ENCODE measurements around the gene USP2.
"Not testable (repeated sequence)": the region's sequence is repeated elsewhere in the genome, so short reads cannot be mapped to it uniquely, and the experiment has no call there.

The USP2 gene

GRCh38 chr11:119412072-119412471 is 30.6 kb upstream of the USP2 start:
- no peak for DNase-seq

GRCh38 chr11:119410501-119410900 is 29.0 kb upstream of the USP2 start:
- DNase-seq, result no peak

- DNase-seq, result no peak
These were observed 28.2 kb upstream of the USP2 start for GRCh38 chr11:119409731-119410130.

- peak; percentile 52 for DNase-seq
These were observed 24.5 kb upstream of the USP2 start for GRCh38 chr11:119406005-119406404.

- not testable (repeated sequence) for DNase-seq
These were observed 24.0 kb upstream of the USP2 start for GRCh38 chr11:119405448-119405847.

- peak; percentile 57 for DNase-seq
These were observed 23.4 kb upstream of the USP2 start for GRCh38 chr11:119404872-119405271.

- peak; percentile 63 for DNase-seq
These were observed 21.5 kb upstream of the USP2 start for GRCh38 chr11:119403021-119403420.

GRCh38 chr11:119402470-119402869 is 21.0 kb upstream of the USP2 start:
- no peak for DNase-seq

GRCh38 chr11:119400860-119401259 is 19.4 kb upstream of the USP2 start:
- no peak for DNase-seq

GRCh38 chr11:119397740-119398139 is 16.2 kb upstream of the USP2 start:
- DNase-seq, result no peak

GRCh38 chr11:119396835-119397234 is 15.3 kb upstream of the USP2 start:
- DNase-seq, result no peak

- DNase-seq, result no peak
These were observed 9.8 kb upstream of the USP2 start for GRCh38 chr11:119391275-119391674.

- DNase-seq, result no peak
These were observed 8.2 kb upstream of the USP2 start for GRCh38 chr11:119389611-119390254.

GRCh38 chr11:119388103-119388502 is 6.6 kb upstream of the USP2 start:
- DNase-seq, result no peak

- no peak for DNase-seq
These were observed 2.8 kb upstream of the USP2 start for GRCh38 chr11:119384332-119384731.

- DNase-seq, result not testable (repeated sequence)
These were observed 1.0 kb upstream of the USP2 start for GRCh38 chr11:119382513-119382912.

- DNase-seq, result no peak
These were observed 611 bp upstream of the USP2 start for GRCh38 chr11:119382101-119382500.

GRCh38 chr11:119380827-119381180 is 686 bp downstream of the USP2 start:
- no peak for DNase-seq

- DNase-seq, result no peak
These were observed 1.2 kb downstream of the USP2 start for GRCh38 chr11:119380160-119380826.

GRCh38 chr11:119378851-119379465 is 2.5 kb downstream of the USP2 start:
- no peak for DNase-seq

- DNase-seq, result no peak
These were observed 3.4 kb downstream of the USP2 start for GRCh38 chr11:119377961-119378667.

- no peak for DNase-seq
These were observed 4.2 kb downstream of the USP2 start for GRCh38 chr11:119377112-119377901.

Data from fibroblast of skin of abdomen (primary cell).